ENCODE results near the gene IL21.

GRCh38 chr4:122583906-122584305 lies 37.0 kb downstream of the IL21 start:
- TF ChIP-seq CTCF (IDR thresholded peaks at IDR 0.05; ENCODE audit: insufficient read depth, low read depth, low read length) (no peak), EZH2 (IDR thresholded peaks at IDR 0.05; ENCODE audit: insufficient read depth, low read length) (no peak)
